Hair follicle dermal papilla cell (primary cell): ENCODE data around the gene LRIT3. TPM values are rescaled to one million over a fixed set of nuclear protein-coding genes. Genes with fewer than 3 reads are reported as not detected.

Experiments used
- total RNA-seq: library from RNA; depleted of rRNA; stranded (reverse); fragments of >200 nt; gene quantifications from 2 replicates; pipeline ENCODE4 v1.2.3, GENCODE V29; 2012

Gene LRIT3
- total RNA-seq: under 0.01 TPM in 1 of 2 replicates, not detected in the other

GRCh38 chr4:109847896-109848442 is at the start of gene LRIT3:
Gene LRIT3, plus strand, starts transcription at chr4:109848107. Its CDS starts 95 bp downstream, at chr4:109848202.

GRCh38 chr4:109801895-109802319 is 46.0 kb upstream of the LRIT3 start, which contains the start of gene CFI:
Gene CFI, minus strand, starts transcription at chr4:109801999. Its CDS starts 28 bp downstream, at chr4:109801971.

DNA sequence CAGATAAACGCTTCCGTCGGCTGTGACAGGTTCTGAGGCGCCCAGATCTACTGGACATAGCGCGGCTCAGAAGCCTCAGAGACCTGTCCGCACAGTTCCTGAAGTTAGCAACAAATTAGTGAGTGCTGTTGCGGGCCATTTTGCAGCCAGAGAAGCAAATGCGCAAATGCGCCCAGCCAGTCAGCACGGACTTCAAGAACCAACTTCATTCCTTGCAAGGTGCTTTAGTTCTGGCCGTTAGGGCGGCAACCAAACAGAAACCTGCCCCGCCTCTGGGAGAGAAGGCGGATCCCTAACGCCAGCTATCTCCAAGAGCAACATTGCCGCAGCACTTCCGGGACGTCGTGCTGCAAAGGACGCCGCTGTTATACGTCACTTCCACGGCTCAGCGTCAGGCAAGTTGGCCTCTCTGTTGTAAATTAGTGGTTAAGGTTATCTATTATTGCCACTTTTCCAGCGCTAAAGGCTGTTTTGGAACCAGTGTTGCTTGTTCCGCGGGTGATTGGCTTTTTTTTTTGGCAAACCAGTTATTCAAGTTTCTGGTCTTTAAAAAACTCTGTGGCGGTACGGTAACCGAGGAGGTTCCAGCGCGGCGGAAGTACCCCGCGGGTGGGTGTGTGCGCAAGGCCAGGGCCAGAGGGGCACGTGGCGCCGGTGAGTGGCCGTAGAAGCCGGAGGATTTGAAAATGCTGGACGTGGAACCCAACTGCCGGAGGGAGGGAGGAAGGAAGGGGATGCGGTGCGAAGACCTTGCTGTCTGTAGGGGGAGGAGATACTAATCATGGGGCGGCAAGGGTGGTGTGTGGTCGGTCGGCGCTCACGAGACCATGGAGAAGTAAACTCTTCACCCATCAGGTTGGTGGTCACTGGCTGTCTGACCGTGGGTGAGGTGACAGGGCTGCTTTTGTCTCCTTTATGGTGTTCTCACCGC is 32.5 kb upstream of the LRIT3 start, which contains the start of gene GAR1:
TSS of gene GAR1 (plus strand) at position 612 of the 931 bp plus-strand sequence. CDS start 403 bp downstream, outside the sequence.

DNA sequence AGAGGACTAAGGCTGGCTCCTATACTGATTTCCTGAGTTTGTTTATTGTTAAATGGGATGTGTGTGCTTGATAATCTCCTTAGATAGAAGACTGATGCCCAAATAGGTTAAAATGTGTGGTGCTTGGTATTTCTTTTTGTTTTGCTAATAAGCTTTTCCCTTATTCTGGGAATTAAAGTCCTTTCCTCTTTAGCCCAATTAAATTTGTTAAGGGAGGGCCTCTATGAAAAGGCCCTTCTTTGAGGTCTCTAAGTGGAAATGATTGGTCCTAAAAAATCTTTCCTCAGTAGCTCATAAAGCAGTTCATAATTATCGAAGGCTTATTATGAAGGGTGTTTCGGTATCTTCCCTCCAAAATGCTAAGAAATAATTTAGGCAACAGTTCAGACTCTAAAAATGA is 20.2 kb upstream of the LRIT3 start, which contains the start of gene RRH:
TSS of gene RRH (plus strand) at position 301 of the 400 bp plus-strand sequence. CDS start at position 357, 56 bp downstream.

GRCh38 chr4:109912706-109913595 is 65.0 kb downstream of the LRIT3 start, which contains the start of gene EGF:
Gene EGF, plus strand, starts transcription at chr4:109912883. Its CDS starts 453 bp downstream, at chr4:109913336.

Other genes starting within 250 kb of the LRIT3 start
- 18.8 and 19.8 TPM in 2 replicates for gene CASP6, start 144.7 kb upstream of the LRIT3 start, total RNA-seq
- gene PLA2G12A, start 118.0 kb upstream of the LRIT3 start, total RNA-seq: 14.9 and 29.0 TPM in 2 replicates
- 0.61 and 0.65 TPM in 2 replicates for gene CFI, start 46.1 kb upstream of the LRIT3 start, total RNA-seq
- gene GAR1, start 32.3 kb upstream of the LRIT3 start, total RNA-seq: 3.6 and 4.1 TPM in 2 replicates
- not detected in 2 replicates for gene RRH, start 20.1 kb upstream of the LRIT3 start, total RNA-seq
- gene EGF, start 64.8 kb downstream of the LRIT3 start, total RNA-seq: 0.65 and 3.0 TPM in 2 replicates